ENCODE measurements around the gene GOLGA8R. TPM values are rescaled to one million over a fixed set of nuclear protein-coding genes. Genes with fewer than 3 reads are reported as not detected.
"Not testable (repeated sequence)": the region's sequence is repeated elsewhere in the genome, so short reads cannot be mapped to it uniquely, and the experiment has no call there.

The GOLGA8R gene, protein sequence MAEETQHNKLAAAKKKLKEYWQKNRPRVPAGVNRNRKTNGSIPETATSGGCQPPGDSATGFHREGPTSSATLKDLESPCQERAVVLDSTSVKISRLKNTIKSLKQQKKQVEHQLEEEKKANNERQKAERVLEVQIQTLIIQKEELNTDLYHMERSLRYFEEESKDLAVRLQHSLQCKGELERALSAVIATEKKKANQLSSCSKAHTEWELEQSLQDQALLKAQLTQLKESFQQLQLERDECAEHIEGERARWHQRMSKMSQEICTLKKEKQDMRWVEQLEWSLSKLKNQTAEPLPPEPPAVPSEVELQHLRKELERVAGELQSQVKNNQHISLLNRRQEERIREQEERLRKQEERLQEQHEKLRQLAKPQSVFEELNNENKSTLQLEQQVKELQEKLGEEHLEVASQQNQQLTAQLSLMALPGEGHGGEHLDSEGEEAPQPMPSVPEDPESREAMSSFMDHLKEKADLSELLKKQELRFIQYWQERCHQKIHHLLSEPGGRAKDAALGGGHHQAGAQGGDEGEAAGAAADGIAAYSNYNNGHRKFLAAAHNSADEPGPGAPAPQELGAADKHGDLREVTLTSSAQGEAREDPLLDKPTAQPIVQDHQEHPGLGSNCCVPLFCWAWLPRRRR
- polyA plus RNA-seq (2011; rRNA removed) (1.1 and 1.4 TPM in 2 replicates), polyA minus RNA-seq (2011; rRNA and poly(A)+ RNA removed) (0.87 and 1.0 TPM in 2 replicates)

GRCh38 chr15:30414160-30414559 lies at the start of gene GOLGA8R:
Gene GOLGA8R, minus strand, starts transcription at chr15:30414260. Its CDS starts 98 bp downstream, at chr15:30414162.
- DNase-seq (ENCODE audit: low read depth); H3K27me3 ChIP-seq (ENCODE audit: control insufficient read depth, insufficient read depth, low read length); H3K36me3 ChIP-seq (ENCODE audit: control insufficient read depth, insufficient read depth, low read length); CTCF ChIA-PET; POLR2A ChIA-PET; H3K4me3 ChIP-seq (ENCODE audit: low read depth, low read length): not testable (repeated sequence)

DNA sequence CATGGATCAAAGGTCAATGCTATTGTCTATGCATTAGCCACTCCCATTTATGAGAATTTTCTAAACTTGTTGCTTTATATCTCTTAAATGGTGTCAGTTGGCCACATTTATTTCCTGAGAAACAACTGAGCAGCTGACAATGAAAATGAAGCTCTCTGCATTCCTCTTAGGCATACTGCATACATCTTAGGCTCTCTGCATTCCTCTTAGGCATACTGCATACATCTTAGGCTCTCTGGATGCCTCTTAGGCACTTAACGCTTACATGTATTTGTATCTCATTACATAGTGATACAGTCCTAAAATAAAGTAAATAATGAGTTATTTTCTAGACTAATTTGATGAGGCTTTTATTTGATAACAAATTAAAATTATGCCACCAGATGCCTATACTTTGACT lies 49.8 kb upstream of the GOLGA8R start:
- DNase-seq (ENCODE audit: low read depth); POLR2A ChIA-PET; H3K27me3 ChIP-seq (ENCODE audit: control insufficient read depth, insufficient read depth, low read length); H3K4me3 ChIP-seq (ENCODE audit: low read depth, low read length); CTCF ChIA-PET; H3K36me3 ChIP-seq (ENCODE audit: control insufficient read depth, insufficient read depth, low read length): not testable (repeated sequence)

DNA sequence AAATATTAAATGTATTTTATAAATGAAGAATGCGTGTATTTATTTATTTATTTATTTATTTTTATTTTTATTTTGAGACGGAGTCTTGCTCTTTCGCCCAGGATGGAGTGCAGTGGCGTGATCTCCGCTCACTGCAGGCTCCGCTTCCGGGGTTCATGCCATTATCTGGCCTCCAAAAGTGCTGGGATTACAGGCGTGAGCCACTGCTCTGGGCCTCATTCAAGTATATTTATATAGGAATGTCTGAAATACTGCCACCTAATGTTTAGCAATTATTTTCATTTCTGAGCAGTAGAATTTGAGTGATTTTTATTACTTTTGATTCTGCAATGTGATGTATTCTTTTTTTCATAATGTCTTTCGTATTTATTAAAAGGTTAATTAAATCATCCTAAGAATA lies 48.1 kb upstream of the GOLGA8R start:
- H3K4me3 ChIP-seq (ENCODE audit: low read depth, low read length); DNase-seq (ENCODE audit: low read depth); H3K27me3 ChIP-seq (ENCODE audit: control insufficient read depth, insufficient read depth, low read length); POLR2A ChIA-PET; H3K36me3 ChIP-seq (ENCODE audit: control insufficient read depth, insufficient read depth, low read length); CTCF ChIA-PET: not testable (repeated sequence)

- H3K27me3 ChIP-seq (ENCODE audit: control insufficient read depth, insufficient read depth, low read length); DNase-seq (ENCODE audit: low read depth); H3K36me3 ChIP-seq (ENCODE audit: control insufficient read depth, insufficient read depth, low read length); POLR2A ChIA-PET; CTCF ChIA-PET; H3K4me3 ChIP-seq (ENCODE audit: low read depth, low read length): not testable (repeated sequence)
These were observed 38.6 kb upstream of the GOLGA8R start for GRCh38 chr15:30452702-30453101.

GRCh38 chr15:30438348-30438747 lies 24.3 kb upstream of the GOLGA8R start:
- CTCF ChIA-PET; H3K27me3 ChIP-seq (ENCODE audit: control insufficient read depth, insufficient read depth, low read length); H3K36me3 ChIP-seq (ENCODE audit: control insufficient read depth, insufficient read depth, low read length); DNase-seq (ENCODE audit: low read depth); H3K4me3 ChIP-seq (ENCODE audit: low read depth, low read length); POLR2A ChIA-PET: not testable (repeated sequence)

GRCh38 chr15:30435878-30436277 lies 21.8 kb upstream of the GOLGA8R start:
- POLR2A ChIA-PET; H3K4me3 ChIP-seq (ENCODE audit: low read depth, low read length); H3K36me3 ChIP-seq (ENCODE audit: control insufficient read depth, insufficient read depth, low read length); H3K27me3 ChIP-seq (ENCODE audit: control insufficient read depth, insufficient read depth, low read length); CTCF ChIA-PET; DNase-seq (ENCODE audit: low read depth): not testable (repeated sequence)

GRCh38 chr15:30420723-30421122 lies 6.7 kb upstream of the GOLGA8R start:
- CTCF ChIA-PET; H3K4me3 ChIP-seq (ENCODE audit: low read depth, low read length); DNase-seq (ENCODE audit: low read depth); POLR2A ChIA-PET; H3K36me3 ChIP-seq (ENCODE audit: control insufficient read depth, insufficient read depth, low read length); H3K27me3 ChIP-seq (ENCODE audit: control insufficient read depth, insufficient read depth, low read length): not testable (repeated sequence)

DNA sequence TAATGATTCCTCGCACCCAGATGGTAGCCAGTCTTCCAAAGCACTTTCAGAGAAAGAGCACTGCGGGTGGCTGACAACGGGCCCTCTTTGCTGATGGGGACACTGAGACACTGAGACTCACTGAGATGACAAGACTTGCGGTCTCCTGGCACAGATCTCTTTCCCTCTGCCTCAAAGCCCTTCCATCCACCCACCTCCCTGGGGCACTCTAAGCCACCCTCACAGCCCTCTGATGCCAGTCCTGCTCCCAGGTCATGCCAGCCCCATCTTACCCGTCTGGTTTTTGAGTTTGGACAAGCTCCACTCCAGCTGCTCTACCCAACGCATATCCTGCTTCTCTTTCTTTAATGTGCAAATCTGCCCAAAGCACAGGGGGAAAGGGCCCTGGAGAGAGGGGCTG lies 6.4 kb downstream of the GOLGA8R start:
- CTCF ChIA-PET, POLR2A ChIA-PET: not testable (repeated sequence)

GRCh38 chr15:30398988-30399387 lies 15.1 kb downstream of the GOLGA8R start:
- H3K4me3 ChIP-seq (ENCODE audit: low read depth, low read length); H3K36me3 ChIP-seq (ENCODE audit: control insufficient read depth, insufficient read depth, low read length); DNase-seq (ENCODE audit: low read depth); CTCF ChIA-PET; H3K27me3 ChIP-seq (ENCODE audit: control insufficient read depth, insufficient read depth, low read length); POLR2A ChIA-PET: not testable (repeated sequence)

More for the DNA sequence above, 6.4 kb downstream of the GOLGA8R start:
- not testable (repeated sequence) for H3K4me3 ChIP-seq (ENCODE audit: low read depth, low read length); H3K36me3 ChIP-seq (ENCODE audit: control insufficient read depth, insufficient read depth, low read length); DNase-seq (ENCODE audit: low read depth); H3K27me3 ChIP-seq (ENCODE audit: control insufficient read depth, insufficient read depth, low read length)

DNA sequence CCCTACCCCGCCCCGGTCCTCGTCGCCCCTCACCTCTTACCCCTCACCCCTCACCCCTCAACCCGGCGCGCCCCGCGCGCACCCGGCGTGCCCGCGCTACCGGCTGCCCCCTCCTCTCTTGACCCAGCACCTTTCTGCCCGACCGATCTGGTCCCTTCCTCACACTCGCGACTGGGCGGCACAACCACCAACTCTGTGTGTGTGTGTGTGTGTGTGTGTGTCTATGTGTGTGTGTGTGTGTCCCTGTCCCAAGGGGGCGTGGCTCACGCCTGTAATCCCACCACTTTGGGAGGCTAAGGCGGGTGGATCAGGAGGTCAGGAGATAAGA lies 20.4 kb downstream of the GOLGA8R start:
- CTCF ChIA-PET; H3K36me3 ChIP-seq (ENCODE audit: control insufficient read depth, insufficient read depth, low read length); H3K4me3 ChIP-seq (ENCODE audit: low read depth, low read length); DNase-seq (ENCODE audit: low read depth); H3K27me3 ChIP-seq (ENCODE audit: control insufficient read depth, insufficient read depth, low read length); POLR2A ChIA-PET: not testable (repeated sequence)

DNA sequence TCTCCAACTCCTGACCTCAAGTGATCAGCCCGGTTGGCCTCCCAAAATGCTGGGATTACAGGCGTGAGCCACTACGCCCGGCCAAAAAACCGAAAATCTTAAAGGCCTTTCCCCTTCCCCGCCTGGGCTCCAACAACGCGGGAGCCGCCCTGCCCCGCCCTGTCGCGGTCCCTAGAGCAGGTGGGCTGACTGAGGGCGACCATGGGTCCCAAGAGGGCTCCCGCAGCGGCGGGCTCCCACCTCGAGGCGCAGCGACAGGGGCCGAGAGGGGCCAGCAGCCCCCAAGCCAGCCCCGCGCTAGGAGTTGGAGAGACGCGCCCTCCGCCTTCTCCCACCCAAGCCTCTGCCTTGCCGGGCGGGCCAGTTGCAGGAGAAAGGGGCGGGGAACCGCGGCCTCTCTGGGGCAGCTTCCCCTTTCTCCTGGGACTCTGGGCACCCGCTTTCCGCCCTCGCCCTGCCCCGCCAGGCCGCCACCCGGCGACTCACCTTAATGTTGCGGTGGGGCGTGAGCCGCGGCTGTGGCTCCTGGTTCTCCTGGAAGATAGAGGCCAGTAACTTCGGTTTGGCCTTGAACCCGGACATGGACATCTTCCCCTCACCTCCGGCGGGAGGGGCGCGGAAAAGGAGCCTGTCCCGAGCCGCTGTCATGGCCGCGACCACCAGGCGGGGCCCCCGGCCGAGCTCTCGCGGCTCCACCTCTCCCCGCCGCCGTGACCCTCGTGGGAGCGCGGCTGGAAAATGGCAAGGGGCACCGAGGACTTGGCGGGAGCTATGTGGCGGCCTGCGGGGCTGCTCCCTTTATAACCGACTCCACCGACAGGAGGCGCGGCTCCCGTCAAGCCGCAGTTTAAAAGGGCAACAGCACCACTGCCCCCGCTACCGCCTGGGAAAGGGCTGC lies 21.0 kb downstream of the GOLGA8R start, which contains the start of gene CHRFAM7A:
TSS of gene CHRFAM7A (minus strand) at position 775 of the 898 bp plus-strand sequence. CDS start 10,189 bp downstream, outside the sequence.
- H3K4me3 ChIP-seq (ENCODE audit: low read depth, low read length); DNase-seq (ENCODE audit: low read depth); H3K36me3 ChIP-seq (ENCODE audit: control insufficient read depth, insufficient read depth, low read length); POLR2A ChIA-PET; H3K27me3 ChIP-seq (ENCODE audit: control insufficient read depth, insufficient read depth, low read length); CTCF ChIA-PET: not testable (repeated sequence)

GRCh38 chr15:30386318-30386887 lies 27.7 kb downstream of the GOLGA8R start:
- H3K36me3 ChIP-seq (ENCODE audit: control insufficient read depth, insufficient read depth, low read length); DNase-seq (ENCODE audit: low read depth); CTCF ChIA-PET; H3K4me3 ChIP-seq (ENCODE audit: low read depth, low read length); H3K27me3 ChIP-seq (ENCODE audit: control insufficient read depth, insufficient read depth, low read length); POLR2A ChIA-PET: not testable (repeated sequence)

All from BJ (cell line).